Esophagus squamous epithelium (tissue), 5 donors: ENCODE data around the gene NLGN3. TPM values are rescaled to one million over a fixed set of nuclear protein-coding genes. Genes with fewer than 3 reads are reported as not detected.

Experiments used
- DNase-seq: peaks from one replicate; lab custom pipeline; 2025; lab: John Stamatoyannopoulos, UW
- H3K27ac ChIP-seq, 4 donors: fragments of 200-600 bp; sonication (generic); one replicate each; pipeline ENCODE4 v1.5.1; 2016 to 2019; ENCODE audit warnings: mild to moderate bottlenecking in 1 of 4
- H3K27me3 ChIP-seq, 4 donors: fragments of 200-600 bp; sonication (generic); 1 replicate in 3 of 4; 2 replicates in 1 of 4; pipeline versions ENCODE4 v1.5.1 to v1.6.0; 2017 to 2021; ENCODE audit warnings: antibody characterized with exemption in 1 of 4
- H3K36me3 ChIP-seq, 3 donors: fragments of 200-600 bp; sonication (generic); one replicate each; pipeline ENCODE4 v1.5.1; 2016 to 2019
- H3K4me1 ChIP-seq, 3 donors: fragments of 200-600 bp; sonication (generic); one replicate each; pipeline ENCODE4 v1.5.1; 2017 to 2019
- H3K4me3 ChIP-seq, 4 donors: fragments of 200-600 bp; sonication (generic); 1 replicate in 3 of 4; 2 replicates in 1 of 4; pipeline ENCODE4 v1.5.1; 2016 to 2019; ENCODE audit warnings: mild to moderate bottlenecking in 2 of 4, moderate library complexity in 1 of 4
- H3K9me3 ChIP-seq, 3 donors: fragments of 200-600 bp; sonication (generic); one replicate each; pipeline ENCODE4 v1.5.1; 2016 to 2019
- CTCF ChIP-seq, 6 experiments: fragments of 450-650 bp in 4 of 6; fragments of 200-600 bp in 2 of 6; sonication (generic) in 2 of 6; IDR thresholded peaks; one replicate each; pipeline ENCODE4 v1.5.1; 2016 to 2019; ENCODE audit warnings: antibody characterized with exemption in 6 of 6, mild to moderate bottlenecking in 4 of 6, moderate library complexity in 4 of 6
- POLR2A ChIP-seq, 4 donors: fragments of 450-650 bp; IDR thresholded peaks; one replicate each; pipeline ENCODE4 v1.6.1; 2017; ENCODE audit warnings: antibody characterized with exemption in 4 of 4, mild to moderate bottlenecking in 4 of 4, moderate library complexity in 3 of 4
- WGBS, 2 donors: methylation state at CpG; one replicate each; pipeline ENCODE4 v1.1.5; 2018; 5-methylcytosine and 5-hydroxymethylcytosine counted together
- intact Hi-C: fragments of 100-400 bp; cut with DNase I; formaldehyde crosslinking; loops from one replicate; pipeline ENCODE4 v1.15.0; 2022
- total RNA-seq, 4 donors: library from RNA; depleted of rRNA; stranded (reverse); fragments of >200 nt; gene quantifications; one replicate each; pipeline ENCODE4 v1.1.0, GENCODE V29; 2016
- donor health status: DM: yes; HTN: yes; CAD: no.

The NLGN3 gene
- total RNA-seq, 4 donors from 2014 or later = 0.21 to 0.38 (median 0.23) TPM; not detected in 1

GRCh38 chrX:71098302-71098701, 46.3 kb upstream of the NLGN3 start:
- WGBS, 2 donors = 0 to 17% methylated on average over 1 to 2 of the region's 2 CpGs
- Histone ChIP-seq H3K9me3 (no peaks in the 10 kb centered on the region), H3K4me1 (peaks cover 6 to 35% (median 10%) of the 10 kb centered on the region in 3 donors), H3K27me3 (no peaks in the 10 kb centered on the region), H3K4me3 (no peak overlapping the region), H3K36me3 (no peaks in the 10 kb centered on the region), H3K27ac (no peak overlapping the region)
- DNase-seq = peak; percentile 4
- peak in 5 of 6 experiments; percentile 30 to 47 (median 39) for TF ChIP-seq CTCF (IDR thresholded peaks at IDR 0.05)
- no peak for TF ChIP-seq POLR2A (IDR thresholded peaks at IDR 0.05)
- intact Hi-C loops = no loop called here

GRCh38 chrX:71098951-71099506, 45.6 kb upstream of the NLGN3 start:
- H3K27ac ChIP-seq = no peak overlapping the region
- no peaks in the 10 kb centered on the region for H3K9me3 ChIP-seq
- no peak overlapping the region for H3K4me3 ChIP-seq
- H3K27me3 ChIP-seq = no peaks in the 10 kb centered on the region
- H3K4me1 ChIP-seq = peaks cover 6 to 42% (median 11%) of the 10 kb centered on the region in 3 donors
- 58% methylated on average over 5 of the region's 5 CpGs; no CpG with 5 or more reads in 1 of the 2 donors for WGBS, 2 donors
- no peak for DNase-seq
- intact Hi-C loops = no loop called here
- H3K36me3 ChIP-seq = no peaks in the 10 kb centered on the region
- TF ChIP-seq CTCF (IDR thresholded peaks at IDR 0.05) (no peak), POLR2A (IDR thresholded peaks at IDR 0.05) (no peak)

DNA sequence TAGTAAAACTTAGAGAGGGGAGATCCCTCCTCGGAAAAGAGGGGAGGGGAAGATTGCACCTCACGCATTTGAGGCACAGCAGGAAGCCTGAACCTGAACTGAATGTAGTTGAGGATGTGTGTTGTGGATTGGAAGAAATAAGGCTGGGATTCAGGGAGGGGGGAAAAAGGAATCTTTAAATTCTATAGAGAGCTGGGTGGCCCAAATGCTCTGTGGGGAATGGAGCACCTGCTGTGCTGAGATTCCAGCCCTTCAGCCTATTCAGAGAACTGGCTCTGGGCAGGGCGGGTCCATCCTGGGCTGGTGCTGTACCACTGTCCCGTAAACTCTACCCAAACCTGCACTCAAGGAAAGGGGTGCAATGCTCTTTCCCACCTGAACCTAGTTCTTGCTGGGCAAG, 44.9 kb upstream of the NLGN3 start:
- H3K9me3 ChIP-seq = no peaks in the 10 kb centered on the region
- no peak overlapping the region for H3K27ac ChIP-seq
- no peaks in the 10 kb centered on the region for H3K27me3 ChIP-seq
- peaks cover 6 to 48% (median 11%) of the 10 kb centered on the region in 3 donors for H3K4me1 ChIP-seq
- no peak overlapping the region for H3K4me3 ChIP-seq
- TF ChIP-seq CTCF (IDR thresholded peaks at IDR 0.05) (no peak), POLR2A (IDR thresholded peaks at IDR 0.05) (no peak)
- 73 to 83% methylated on average over 2 to 4 of the region's 4 CpGs for WGBS, 2 donors
- no peak for DNase-seq
- H3K36me3 ChIP-seq = no peaks in the 10 kb centered on the region
- intact Hi-C loops = no loop called here

GRCh38 chrX:71100581-71101505, 43.8 kb upstream of the NLGN3 start:
- H3K4me1 ChIP-seq = peaks cover 6 to 48% (median 11%) of the 10 kb centered on the region in 3 donors
- no peak for TF ChIP-seq CTCF (IDR thresholded peaks at IDR 0.05)
- no peak for TF ChIP-seq POLR2A (IDR thresholded peaks at IDR 0.05)
- H3K27me3 ChIP-seq = no peaks in the 10 kb centered on the region
- no peak overlapping the region for H3K4me3 ChIP-seq
- 64 to 82% methylated on average over 7 to 20 of the region's 31 CpGs for WGBS, 2 donors
- H3K27ac ChIP-seq = no peak overlapping the region
- no peaks in the 10 kb centered on the region for H3K36me3 ChIP-seq
- intact Hi-C loops = no loop called here
- DNase-seq = no peak
- no peaks in the 10 kb centered on the region for H3K9me3 ChIP-seq

DNA sequence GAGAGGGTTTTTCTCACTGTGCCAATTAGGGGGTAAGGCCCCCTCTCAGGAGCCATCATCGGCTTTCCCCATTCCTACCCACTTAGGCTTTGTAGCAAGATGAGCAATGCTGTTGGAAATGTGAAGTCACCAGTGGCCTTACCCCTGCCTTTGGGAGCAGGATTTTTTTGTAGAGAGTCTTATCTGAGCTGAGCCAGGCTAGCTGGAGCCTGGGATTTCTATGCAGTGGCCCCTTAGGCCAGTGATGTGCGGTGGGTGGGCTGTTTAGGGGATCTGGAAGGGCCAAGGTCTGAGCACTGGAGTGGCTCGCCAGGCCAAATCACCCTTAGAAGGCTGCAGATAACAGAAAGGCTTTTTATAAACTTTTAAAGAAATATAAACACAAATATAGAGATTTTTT, 42.3 kb upstream of the NLGN3 start:
- TF ChIP-seq POLR2A (IDR thresholded peaks at IDR 0.05) (no peak), CTCF (IDR thresholded peaks at IDR 0.05) (no peak)
- Histone ChIP-seq H3K36me3 (no peaks in the 10 kb centered on the region), H3K27me3 (no peaks in the 10 kb centered on the region), H3K4me1 (peaks cover 6 to 39% (median 8%) of the 10 kb centered on the region in 3 donors), H3K27ac (no peak overlapping the region), H3K9me3 (no peaks in the 10 kb centered on the region), H3K4me3 (no peak overlapping the region)
- intact Hi-C loops = no loop called here
- WGBS, 2 donors = 48 to 86% methylated on average over 1 to 3 of the region's 3 CpGs
- DNase-seq = no peak
